GM21447 (cell line): Measurements from ENCODE around the gene BCAS3.

Experiments used
- ATAC-seq: cut with Tn5 transposase; IDR thresholded peaks from one replicate; pipeline ENCODE4 v1.9.1; 2021; ENCODE audit not compliant: unreplicated experiment

The BCAS3 gene

GRCh38 chr17:61211236-61211635 is 533.6 kb downstream of the BCAS3 start:
- no peak for ATAC-seq

- no peak for ATAC-seq
Observed at GRCh38 chr17:61212655-61213054, 535.0 kb downstream of the BCAS3 start.

- ATAC-seq, result no peak
Observed at GRCh38 chr17:61214753-61215152, 537.1 kb downstream of the BCAS3 start.

GRCh38 chr17:61216066-61216465 is 538.4 kb downstream of the BCAS3 start:
- no peak for ATAC-seq

GRCh38 chr17:61217878-61218437 is 540.3 kb downstream of the BCAS3 start:
- ATAC-seq, result no peak

- ATAC-seq, result no peak
Observed at GRCh38 chr17:61218438-61218837, 540.8 kb downstream of the BCAS3 start.

- ATAC-seq, result no peak
Observed at GRCh38 chr17:61219460-61219859, 541.8 kb downstream of the BCAS3 start.

GRCh38 chr17:61221181-61221580 is 543.5 kb downstream of the BCAS3 start:
- no peak for ATAC-seq

- ATAC-seq, result no peak
Observed at GRCh38 chr17:61221597-61222471, 544.2 kb downstream of the BCAS3 start.

GRCh38 chr17:61223725-61224124 is 546.1 kb downstream of the BCAS3 start:
- ATAC-seq, result no peak

- ATAC-seq, result no peak
Observed at GRCh38 chr17:61225178-61225882, 547.7 kb downstream of the BCAS3 start.

GRCh38 chr17:61227866-61228265 is 550.2 kb downstream of the BCAS3 start:
- no peak for ATAC-seq

GRCh38 chr17:61230461-61230860 is 552.8 kb downstream of the BCAS3 start:
- ATAC-seq, result no peak

GRCh38 chr17:61230972-61231820 is 553.5 kb downstream of the BCAS3 start:
- no peak for ATAC-seq

GRCh38 chr17:61232871-61233270 is 555.2 kb downstream of the BCAS3 start:
- no peak for ATAC-seq

GRCh38 chr17:61233991-61234750 is 556.5 kb downstream of the BCAS3 start:
- ATAC-seq, result no peak

GRCh38 chr17:61235001-61235826 is 557.6 kb downstream of the BCAS3 start:
- ATAC-seq, result no peak

GRCh38 chr17:61235827-61236197 is 558.2 kb downstream of the BCAS3 start:
- ATAC-seq, result no peak

- no peak for ATAC-seq
Observed at GRCh38 chr17:61237275-61237674, 559.6 kb downstream of the BCAS3 start.
